ENCODE data around the gene RPS28. TPM values are rescaled to one million over a fixed set of nuclear protein-coding genes. Genes with fewer than 3 reads are reported as not detected.
"Not testable (repeated sequence)": the region's sequence is repeated elsewhere in the genome, so short reads cannot be mapped to it uniquely, and the experiment has no call there.

The RPS28 gene
- total RNA-seq, 1 experiment from 2014 or later, result 1,515 TPM

- ChIA-PET POLR2A (no interaction called here), CTCF (interaction anchor here (1.0 kb wide), 1 partner anchor 26 kb away, joined by 3 read pairs; no protein-coding TSS in a partner anchor)
- H3K27me3 Mint-ChIP-seq (ENCODE audit: insufficient read depth, unreplicated experiment), result no peaks in the 10 kb centered on the region
- peaks cover 13% of the 10 kb centered on the region for H3K4me1 Mint-ChIP-seq (ENCODE audit: low read depth, unreplicated experiment)
- no peak for TF ChIP-seq CTCF (IDR thresholded peaks at IDR 0.05; ENCODE audit: insufficient read depth in 1 of 2, low read depth in 1 of 2, low read length in 1 of 2, severe bottlenecking in 1 of 2, unreplicated experiment in 1 of 2)
- peak overlapping the region; percentile 91 for H3K4me3 Mint-ChIP-seq (ENCODE audit: unreplicated experiment)
- H3K27ac Mint-ChIP-seq (ENCODE audit: unreplicated experiment), result peak overlapping the region; percentile 96
- Histone ChIP-seq H3K4me1 (no peaks in the 10 kb centered on the region), H3K4me3 (ENCODE audit: low read depth, low read length) (no peak overlapping the region; the same call in 1 of the 2 replicates), H3K36me3 (ENCODE audit: control insufficient read depth, insufficient read depth, low read length) (peaks cover 2% of the 10 kb centered on the region), H3K9me3 (no peaks in the 10 kb centered on the region), H3K27me3 (replicated peaks; ENCODE audit: control insufficient read depth, insufficient read depth, low read length) (no peaks in the 10 kb centered on the region)
- peaks cover 31% of the 10 kb centered on the region for H3K36me3 Mint-ChIP-seq (ENCODE audit: insufficient read depth, unreplicated experiment)
- H3K9me3 Mint-ChIP-seq (ENCODE audit: unreplicated experiment), result no peaks in the 10 kb centered on the region
- BruUV-seq (replicated peaks), result TSS peak; percentile 71
- no peak for DNase-seq
- intact Hi-C loops (cut with micrococcal nuclease; ENCODE audit: unreplicated experiment), result no loop called here
Measured at GRCh38 chr19:8308891-8309291, 12.4 kb upstream of the RPS28 start.

- Mint-ChIP-seq H3K36me3 (ENCODE audit: insufficient read depth, unreplicated experiment) (peaks cover 43% of the 10 kb centered on the region), H3K27me3 (ENCODE audit: insufficient read depth, unreplicated experiment) (no peaks in the 10 kb centered on the region), H3K27ac (ENCODE audit: unreplicated experiment) (no peak overlapping the region), H3K4me1 (ENCODE audit: low read depth, unreplicated experiment) (peaks cover 5% of the 10 kb centered on the region), H3K4me3 (ENCODE audit: unreplicated experiment) (no peak overlapping the region), H3K9me3 (ENCODE audit: unreplicated experiment) (no peaks in the 10 kb centered on the region)
- peaks cover 2% of the 10 kb centered on the region for H3K36me3 ChIP-seq (ENCODE audit: control insufficient read depth, insufficient read depth, low read length)
- no peak for TF ChIP-seq CTCF (IDR thresholded peaks at IDR 0.05; ENCODE audit: insufficient read depth in 1 of 2, low read depth in 1 of 2, low read length in 1 of 2, severe bottlenecking in 1 of 2, unreplicated experiment in 1 of 2)
- ChIA-PET CTCF (interaction anchor here (0.6 kb wide), 1 partner anchor 16 kb away, joined by 3 read pairs; no protein-coding TSS in a partner anchor), POLR2A (no interaction called here)
- H3K4me3 ChIP-seq (ENCODE audit: low read depth, low read length), result no peak overlapping the region
- no peaks in the 10 kb centered on the region for H3K27me3 ChIP-seq (replicated peaks; ENCODE audit: control insufficient read depth, insufficient read depth, low read length)
- intact Hi-C loops (cut with micrococcal nuclease; ENCODE audit: unreplicated experiment), result no loop called here
- BruUV-seq (replicated peaks), result no TSS peak
- H3K4me1 ChIP-seq, result no peaks in the 10 kb centered on the region
- DNase-seq, result peak in 1 of 2 experiments; percentile 22
- no peaks in the 10 kb centered on the region for H3K9me3 ChIP-seq
Measured at GRCh38 chr19:8310342-8311055, 10.8 kb upstream of the RPS28 start.

- Mint-ChIP-seq H3K4me3 (ENCODE audit: unreplicated experiment) (no peak overlapping the region), H3K9me3 (ENCODE audit: unreplicated experiment) (no peaks in the 10 kb centered on the region), H3K36me3 (ENCODE audit: insufficient read depth, unreplicated experiment) (peaks cover 44% of the 10 kb centered on the region), H3K27me3 (ENCODE audit: insufficient read depth, unreplicated experiment) (no peaks in the 10 kb centered on the region), H3K4me1 (ENCODE audit: low read depth, unreplicated experiment) (peaks cover 5% of the 10 kb centered on the region), H3K27ac (ENCODE audit: unreplicated experiment) (no peak overlapping the region)
- H3K36me3 ChIP-seq (ENCODE audit: control insufficient read depth, insufficient read depth, low read length), result peaks cover 2% of the 10 kb centered on the region
- no peak overlapping the region for H3K4me3 ChIP-seq (ENCODE audit: low read depth, low read length)
- no peaks in the 10 kb centered on the region for H3K4me1 ChIP-seq
- H3K9me3 ChIP-seq, result no peaks in the 10 kb centered on the region
- intact Hi-C loops (cut with micrococcal nuclease; ENCODE audit: unreplicated experiment), result no loop called here
- ChIA-PET POLR2A (no interaction called here), CTCF (no interaction called here)
- no TSS peak for BruUV-seq (replicated peaks)
- peak in 1 of 2 experiments; percentile 22 for DNase-seq
- no peaks in the 10 kb centered on the region for H3K27me3 ChIP-seq (replicated peaks; ENCODE audit: control insufficient read depth, insufficient read depth, low read length)
- TF ChIP-seq CTCF (IDR thresholded peaks at IDR 0.05; ENCODE audit: insufficient read depth in 1 of 2, low read depth in 1 of 2, low read length in 1 of 2, severe bottlenecking in 1 of 2, unreplicated experiment in 1 of 2), result no peak
Measured at GRCh38 chr19:8311461-8312260, 9.6 kb upstream of the RPS28 start.

GRCh38 chr19:8314981-8315640 lies 6.2 kb upstream of the RPS28 start:
- DNase-seq; H3K27me3 ChIP-seq (replicated peaks; ENCODE audit: control insufficient read depth, insufficient read depth, low read length); H3K4me3 Mint-ChIP-seq (ENCODE audit: unreplicated experiment); H3K4me1 Mint-ChIP-seq (ENCODE audit: low read depth, unreplicated experiment); H3K4me1 ChIP-seq; H3K9me3 ChIP-seq; intact Hi-C loops (cut with micrococcal nuclease; ENCODE audit: unreplicated experiment); BruUV-seq (replicated peaks); H3K36me3 ChIP-seq (ENCODE audit: control insufficient read depth, insufficient read depth, low read length); H3K9me3 Mint-ChIP-seq (ENCODE audit: unreplicated experiment); H3K27ac Mint-ChIP-seq (ENCODE audit: unreplicated experiment); POLR2A ChIA-PET; CTCF ChIA-PET; H3K4me3 ChIP-seq (ENCODE audit: low read depth, low read length); H3K27me3 Mint-ChIP-seq (ENCODE audit: insufficient read depth, unreplicated experiment): not testable (repeated sequence)
- peaks cover 27% of the 10 kb centered on the region for H3K36me3 Mint-ChIP-seq (ENCODE audit: insufficient read depth, unreplicated experiment)

Data from Caco-2 (cell line).